K562 (cell line): ENCODE measurements around the gene ZGLP1. TPM values are rescaled to one million over a fixed set of nuclear protein-coding genes. Genes with fewer than 3 reads are reported as not detected.

Experiments used
- CEBPB ChIP-seq: fragments of 450-650 bp; IDR thresholded peaks from 2 replicates; pipeline ENCODE4 v1.6.1; 2016; ENCODE audit warnings: missing genetic modification characterization, missing compliant biosample characterization
- KAT7 ChIP-seq: sonication (generic); formaldehyde crosslinking; IDR thresholded peaks from 2 replicates; pipeline ENCODE4 v1.8.0; 2022; ENCODE audit warnings: missing genetic modification reagents, mild to moderate bottlenecking, borderline replicate concordance
- POLR2H ChIP-seq: IDR thresholded peaks from 2 replicates; pipeline ENCODE4 v1.6.1; 2016; ENCODE audit warnings: missing genetic modification characterization, low read depth, mild to moderate bottlenecking, control low read depth, missing compliant biosample characterization, moderate library complexity
- RNF2 ChIP-seq: sonication (generic); IDR thresholded peaks from 2 replicates; pipeline ENCODE4 v1.6.1; 2016
- SAP30 ChIP-seq: fragments of 200-600 bp; sonication (generic); IDR thresholded peaks from 2 replicates; pipeline ENCODE4 v1.6.1; 2012; ENCODE audit warnings: borderline replicate concordance, low read depth, mild to moderate bottlenecking, moderate library complexity, low read length, control low read depth, inconsistent platforms; ENCODE audit not compliant: insufficient read depth, poor library complexity, severe bottlenecking
- SMAD2 ChIP-seq: fragments of 150-350 bp; IDR thresholded peaks from 2 replicates; pipeline ENCODE4 v1.6.1; 2014; ENCODE audit warnings: low read depth, mild to moderate bottlenecking, low read length
- ZBTB5 ChIP-seq: fragments of 450-650 bp; IDR thresholded peaks from 2 replicates; pipeline ENCODE4 v1.6.1; 2017; ENCODE audit warnings: antibody characterized with exemption
- polyA plus RNA-seq, 8 experiments: library from polyadenylated mRNA; depleted of rRNA in 4 of 8; stranded (reverse) in 5 of 8; unstranded in 3 of 8; fragments of >200 nt; fragmentation: Nextera tagmentation in 2 of 8; fragmentation: Illumina TruSeq in 1 of 8; extraction: Ambion mirVana in 2 of 8; extraction: Trizol in 1 of 8; gene quantifications; 2 replicates each; pipeline versions ENCODE4 v1.2.1 to v1.2.3, GENCODE V29; 2011 to 2014; ENCODE audit warnings: inconsistent platforms in 1 of 8, missing spikeins in 1 of 8
- total RNA-seq, 7 experiments: library from RNA; depleted of rRNA in 6 of 7; stranded (reverse); fragments of >200 nt in 6 of 7; fragmentation: Illumina TruSeq in 2 of 7; extraction: Trizol in 2 of 7; gene quantifications; 2 replicates each; pipeline versions ENCODE4 v1.2.1 to v1.2.3, GENCODE V29; 2011 to 2021; ENCODE audit warnings: low replicate concordance in 1 of 7
- TF ChIP-seq, protein P1 (sequence below), 2 experiments: fragments of 450-650 bp in 1 of 2; sonication (generic) in 1 of 2; formaldehyde crosslinking in 1 of 2; IDR thresholded peaks; 2 replicates each; pipeline versions ENCODE4 v1.7.1 to v1.9.0; 2016 to 2022; ENCODE audit warnings: inconsistent platforms in 1 of 2, mild to moderate bottlenecking in 1 of 2, missing genetic modification reagents in 1 of 2
- TF ChIP-seq, protein P2 (sequence below): fragments of 250-450 bp; sonication (Bioruptor Pico); IDR thresholded peaks from 2 replicates; pipeline ENCODE4 v1.5.0; 2021
- TF ChIP-seq, protein P3 (sequence below): fragments of 250-450 bp; sonication (Bioruptor Pico); IDR thresholded peaks from 2 replicates; pipeline ENCODE4 v1.4.0; 2020; ENCODE audit warnings: mild to moderate bottlenecking, moderate library complexity

ZGLP1 gene
- total and polyA plus RNA-seq, 9 of the 15 experiments (the other 6 are each of a cell fraction or from before 2014, with no cell fraction given): 0.24 to 4.5 (median 2.2) TPM

GRCh38 chr19:10332965-10333757, 23.5 kb upstream of the ZGLP1 start, which contains the start of gene RAVER1 (continued):
- TF ChIP-seq, protein P1, sequence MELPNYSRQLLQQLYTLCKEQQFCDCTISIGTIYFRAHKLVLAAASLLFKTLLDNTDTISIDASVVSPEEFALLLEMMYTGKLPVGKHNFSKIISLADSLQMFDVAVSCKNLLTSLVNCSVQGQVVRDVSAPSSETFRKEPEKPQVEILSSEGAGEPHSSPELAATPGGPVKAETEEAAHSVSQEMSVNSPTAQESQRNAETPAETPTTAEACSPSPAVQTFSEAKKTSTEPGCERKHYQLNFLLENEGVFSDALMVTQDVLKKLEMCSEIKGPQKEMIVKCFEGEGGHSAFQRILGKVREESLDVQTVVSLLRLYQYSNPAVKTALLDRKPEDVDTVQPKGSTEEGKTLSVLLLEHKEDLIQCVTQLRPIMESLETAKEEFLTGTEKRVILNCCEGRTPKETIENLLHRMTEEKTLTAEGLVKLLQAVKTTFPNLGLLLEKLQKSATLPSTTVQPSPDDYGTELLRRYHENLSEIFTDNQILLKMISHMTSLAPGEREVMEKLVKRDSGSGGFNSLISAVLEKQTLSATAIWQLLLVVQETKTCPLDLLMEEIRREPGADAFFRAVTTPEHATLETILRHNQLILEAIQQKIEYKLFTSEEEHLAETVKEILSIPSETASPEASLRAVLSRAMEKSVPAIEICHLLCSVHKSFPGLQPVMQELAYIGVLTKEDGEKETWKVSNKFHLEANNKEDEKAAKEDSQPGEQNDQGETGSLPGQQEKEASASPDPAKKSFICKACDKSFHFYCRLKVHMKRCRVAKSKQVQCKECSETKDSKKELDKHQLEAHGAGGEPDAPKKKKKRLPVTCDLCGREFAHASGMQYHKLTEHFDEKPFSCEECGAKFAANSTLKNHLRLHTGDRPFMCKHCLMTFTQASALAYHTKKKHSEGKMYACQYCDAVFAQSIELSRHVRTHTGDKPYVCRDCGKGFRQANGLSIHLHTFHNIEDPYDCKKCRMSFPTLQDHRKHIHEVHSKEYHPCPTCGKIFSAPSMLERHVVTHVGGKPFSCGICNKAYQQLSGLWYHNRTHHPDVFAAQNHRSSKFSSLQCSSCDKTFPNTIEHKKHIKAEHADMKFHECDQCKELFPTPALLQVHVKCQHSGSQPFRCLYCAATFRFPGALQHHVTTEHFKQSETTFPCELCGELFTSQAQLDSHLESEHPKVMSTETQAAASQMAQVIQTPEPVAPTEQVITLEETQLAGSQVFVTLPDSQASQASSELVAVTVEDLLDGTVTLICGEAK (IDR thresholded peaks at IDR 0.05): 0 out of 2 replicates have a peak, but pooled peaks have one; percentile 51
- TF ChIP-seq, protein P1 (CRISPR knock-in tag; IDR thresholded peaks at IDR 0.05): no peak
- TF ChIP-seq, protein P2, sequence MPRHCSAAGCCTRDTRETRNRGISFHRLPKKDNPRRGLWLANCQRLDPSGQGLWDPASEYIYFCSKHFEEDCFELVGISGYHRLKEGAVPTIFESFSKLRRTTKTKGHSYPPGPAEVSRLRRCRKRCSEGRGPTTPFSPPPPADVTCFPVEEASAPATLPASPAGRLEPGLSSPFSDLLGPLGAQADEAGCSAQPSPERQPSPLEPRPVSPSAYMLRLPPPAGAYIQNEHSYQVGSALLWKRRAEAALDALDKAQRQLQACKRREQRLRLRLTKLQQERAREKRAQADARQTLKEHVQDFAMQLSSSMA (CRISPR knock-in tag): no peak
- TF ChIP-seq KAT7 (peak; percentile 69; the same call in 1 of the 2 replicates), SAP30 (peak; percentile 87), ZBTB5 (no peak), CEBPB (tag) (peak; percentile 35; the same call in 1 of the 2 replicates), POLR2H (peak; percentile 89), SMAD2 (no peak), RNF2 (peak; percentile 30; the same call in 1 of the 2 replicates)
- TF ChIP-seq, protein P3, sequence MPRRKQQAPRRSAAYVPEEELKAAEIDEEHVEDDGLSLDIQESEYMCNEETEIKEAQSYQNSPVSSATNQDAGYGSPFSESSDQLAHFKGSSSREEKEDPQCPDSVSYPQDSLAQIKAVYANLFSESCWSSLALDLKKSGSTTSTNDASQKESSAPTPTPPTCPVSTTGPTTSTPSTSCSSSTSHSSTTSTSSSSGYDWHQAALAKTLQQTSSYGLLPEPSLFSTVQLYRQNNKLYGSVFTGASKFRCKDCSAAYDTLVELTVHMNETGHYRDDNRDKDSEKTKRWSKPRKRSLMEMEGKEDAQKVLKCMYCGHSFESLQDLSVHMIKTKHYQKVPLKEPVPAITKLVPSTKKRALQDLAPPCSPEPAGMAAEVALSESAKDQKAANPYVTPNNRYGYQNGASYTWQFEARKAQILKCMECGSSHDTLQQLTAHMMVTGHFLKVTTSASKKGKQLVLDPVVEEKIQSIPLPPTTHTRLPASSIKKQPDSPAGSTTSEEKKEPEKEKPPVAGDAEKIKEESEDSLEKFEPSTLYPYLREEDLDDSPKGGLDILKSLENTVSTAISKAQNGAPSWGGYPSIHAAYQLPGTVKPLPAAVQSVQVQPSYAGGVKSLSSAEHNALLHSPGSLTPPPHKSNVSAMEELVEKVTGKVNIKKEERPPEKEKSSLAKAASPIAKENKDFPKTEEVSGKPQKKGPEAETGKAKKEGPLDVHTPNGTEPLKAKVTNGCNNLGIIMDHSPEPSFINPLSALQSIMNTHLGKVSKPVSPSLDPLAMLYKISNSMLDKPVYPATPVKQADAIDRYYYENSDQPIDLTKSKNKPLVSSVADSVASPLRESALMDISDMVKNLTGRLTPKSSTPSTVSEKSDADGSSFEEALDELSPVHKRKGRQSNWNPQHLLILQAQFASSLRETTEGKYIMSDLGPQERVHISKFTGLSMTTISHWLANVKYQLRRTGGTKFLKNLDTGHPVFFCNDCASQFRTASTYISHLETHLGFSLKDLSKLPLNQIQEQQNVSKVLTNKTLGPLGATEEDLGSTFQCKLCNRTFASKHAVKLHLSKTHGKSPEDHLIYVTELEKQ (CRISPR knock-in tag): no peak
